ENCODE data around the gene ELMOD3.
"Not testable (repeated sequence)": the region's sequence is repeated elsewhere in the genome, so short reads cannot be mapped to it uniquely, and the experiment has no call there.

Gene ELMOD3

DNA sequence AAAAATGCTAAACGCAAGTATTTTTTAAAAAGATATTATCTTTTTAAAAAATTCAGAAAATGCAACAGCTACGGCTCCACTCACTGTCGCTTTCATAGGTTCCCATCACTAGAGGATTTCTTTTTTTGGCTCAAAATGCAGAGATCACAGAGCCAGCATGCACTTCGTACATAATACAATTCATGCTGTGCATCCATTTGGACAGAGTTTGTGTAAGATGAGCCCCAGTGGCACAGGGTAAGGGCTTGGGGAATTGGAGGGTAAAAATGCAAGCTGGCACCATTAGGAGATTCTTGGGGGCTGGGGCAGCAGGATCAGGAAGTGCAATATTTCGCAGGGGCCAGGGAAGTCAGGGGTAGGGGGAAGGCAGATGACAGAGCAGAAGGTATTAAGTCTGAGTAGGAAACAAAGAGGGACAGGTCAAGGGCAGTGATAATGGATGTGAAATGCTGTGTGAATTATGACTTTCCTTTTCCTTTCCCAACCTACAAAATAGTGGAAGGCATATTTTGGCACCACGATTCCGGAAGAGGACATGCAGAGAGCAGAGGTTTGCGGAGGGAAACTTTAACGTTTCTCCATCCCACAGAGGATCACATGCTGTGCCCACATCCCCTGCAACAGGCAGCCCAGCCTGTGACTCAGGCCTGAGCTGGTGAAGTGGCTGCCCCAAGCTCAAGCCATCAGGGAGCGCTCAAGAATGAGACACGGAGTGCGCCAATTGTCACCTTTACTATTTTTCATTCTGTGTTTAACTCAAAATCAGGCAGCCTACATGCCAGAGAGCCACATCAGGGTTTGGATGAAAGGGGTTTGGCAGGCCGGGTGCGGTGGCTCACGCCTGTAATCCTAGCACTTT lies 50.9 kb downstream of the ELMOD3 start:
- no peak for DNase-seq

DNA sequence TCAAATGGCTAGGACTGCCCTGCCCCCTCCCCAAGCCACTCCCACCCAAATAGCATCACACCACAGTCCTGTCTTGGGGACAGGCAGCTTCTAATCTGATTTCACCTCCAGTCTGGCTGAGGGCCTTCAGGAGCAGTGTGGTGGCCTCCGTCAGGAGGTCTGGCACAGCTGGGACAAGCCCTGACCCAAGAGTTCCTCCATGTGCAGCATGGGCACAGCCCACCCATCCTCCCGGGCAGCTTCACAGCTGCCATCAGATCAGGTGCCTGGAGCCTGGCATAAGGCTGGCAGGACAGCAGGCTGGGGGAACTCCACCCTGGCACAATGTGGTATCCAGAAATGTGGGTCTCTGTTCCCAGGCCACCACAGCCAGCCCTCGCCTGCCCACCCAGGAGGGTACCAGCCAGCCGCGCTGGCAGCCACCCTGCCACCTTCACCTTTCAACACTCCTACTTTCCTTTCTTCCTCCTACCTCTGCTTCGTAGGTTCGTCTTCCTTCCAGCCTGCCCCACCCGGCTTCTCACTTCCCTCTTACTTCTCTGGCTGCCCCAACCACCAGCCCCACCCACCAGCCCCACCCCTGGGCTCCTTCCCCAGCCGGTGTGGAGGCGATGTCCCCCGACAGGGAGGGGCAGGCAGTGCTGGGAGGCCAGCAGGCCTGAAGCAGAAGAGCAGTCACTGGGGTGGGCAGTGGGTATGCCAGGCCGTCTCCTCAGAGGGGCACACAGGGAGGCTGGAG lies 55.4 kb downstream of the ELMOD3 start, which contains the start of gene CAPG:
Gene CAPG, minus strand, starts transcription at position 522 of the 739 bp plus-strand sequence. CDS start 8,221 bp downstream, outside the sequence.
- DNase-seq = no peak

DNA sequence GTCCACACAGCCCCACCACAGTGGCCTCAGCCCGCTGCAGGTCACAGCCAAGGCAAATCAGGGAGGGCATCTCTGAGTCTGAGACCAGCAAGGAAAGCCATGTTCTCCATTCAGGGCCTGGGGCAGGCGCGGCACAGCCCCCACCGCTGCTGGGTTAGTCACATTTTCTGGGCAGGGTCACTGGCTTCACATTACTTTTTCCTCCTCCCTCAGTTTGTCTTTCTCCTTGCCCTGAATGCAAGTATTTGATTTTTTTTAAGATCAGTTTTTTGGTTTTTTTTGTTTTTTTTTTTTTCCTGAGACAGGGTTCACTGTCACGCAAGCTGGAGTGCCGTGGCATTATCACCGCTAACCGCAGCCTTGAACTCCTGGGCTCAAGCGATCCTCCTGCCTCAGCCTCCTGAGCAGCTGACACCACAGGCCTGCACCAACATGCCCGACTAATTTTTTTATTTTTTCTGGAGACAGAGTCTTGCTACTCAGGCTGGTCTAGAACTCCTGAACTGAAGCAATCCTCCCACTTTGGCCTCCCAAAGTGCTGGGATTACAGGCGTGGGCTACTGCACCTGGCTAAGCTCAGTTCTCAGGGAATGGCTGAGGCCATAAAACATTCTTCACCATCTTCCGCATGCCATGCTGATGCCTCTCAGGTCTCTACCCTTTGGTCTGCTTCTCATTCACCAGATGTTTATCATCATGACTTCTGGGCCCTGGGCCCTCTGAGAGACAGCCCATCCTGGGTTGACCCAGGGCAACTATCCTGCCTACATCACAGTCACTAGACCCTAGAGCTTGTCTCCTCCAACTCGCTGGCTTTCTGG lies 56.2 kb downstream of the ELMOD3 start:
- DNase-seq = no peak

DNA sequence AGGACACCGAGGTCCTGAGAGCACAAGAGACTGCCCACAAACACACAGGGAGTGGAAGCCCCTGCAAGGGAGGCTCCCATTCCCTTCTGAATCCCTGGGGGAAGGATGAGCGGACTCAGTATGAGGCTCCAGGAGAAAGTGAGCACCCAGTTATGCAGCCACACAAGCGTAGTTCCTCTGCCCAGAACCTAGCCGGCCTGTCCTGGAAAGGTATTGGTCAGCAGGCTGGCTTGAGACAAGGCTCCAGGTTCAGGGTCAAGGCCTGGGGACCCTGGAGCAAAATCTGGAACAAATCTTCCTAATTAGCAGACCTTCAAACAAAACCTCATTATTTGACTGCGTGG lies 56.8 kb downstream of the ELMOD3 start:
- DNase-seq = no peak

DNA sequence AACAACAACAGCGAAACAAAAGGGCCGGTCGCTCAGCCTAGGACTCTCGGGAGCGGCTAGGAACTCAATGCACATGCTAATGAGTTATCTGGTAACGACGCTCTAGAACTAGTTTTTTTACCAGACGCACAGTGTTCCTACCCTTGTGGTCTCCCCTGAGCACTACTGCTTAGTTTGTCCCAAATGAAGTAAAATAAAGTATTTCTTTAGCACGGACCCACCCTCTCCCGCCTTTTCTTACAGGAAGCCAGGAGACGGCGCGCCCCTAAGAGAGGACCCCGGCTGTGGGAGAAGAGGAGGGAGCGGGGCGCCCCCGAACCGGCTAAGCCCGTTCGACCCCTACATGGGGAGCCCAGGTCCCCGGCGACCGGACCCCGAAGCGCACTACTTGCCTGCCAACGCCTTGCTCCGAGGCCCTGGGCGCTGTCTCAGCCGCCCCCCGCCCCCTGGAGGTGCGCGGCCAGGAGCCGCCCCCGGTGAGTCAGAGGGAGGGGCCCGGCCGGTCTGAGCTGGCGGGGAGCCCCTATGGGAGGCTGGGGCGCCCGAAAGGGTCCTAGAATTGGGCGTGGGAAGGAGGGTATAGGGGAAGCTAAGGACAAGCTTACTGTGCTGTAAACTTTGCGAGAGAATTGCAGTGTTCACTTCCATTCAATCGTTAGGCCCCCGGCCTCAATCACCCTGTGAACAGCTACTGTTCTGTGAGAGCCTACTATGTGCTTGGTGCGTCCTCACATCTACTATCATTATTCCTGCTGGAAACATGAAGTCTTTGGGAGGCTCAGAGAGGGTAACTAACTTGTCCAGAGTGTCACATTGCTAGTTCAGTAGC lies 59.2 kb downstream of the ELMOD3 start:
- DNase-seq = no peak

DNA sequence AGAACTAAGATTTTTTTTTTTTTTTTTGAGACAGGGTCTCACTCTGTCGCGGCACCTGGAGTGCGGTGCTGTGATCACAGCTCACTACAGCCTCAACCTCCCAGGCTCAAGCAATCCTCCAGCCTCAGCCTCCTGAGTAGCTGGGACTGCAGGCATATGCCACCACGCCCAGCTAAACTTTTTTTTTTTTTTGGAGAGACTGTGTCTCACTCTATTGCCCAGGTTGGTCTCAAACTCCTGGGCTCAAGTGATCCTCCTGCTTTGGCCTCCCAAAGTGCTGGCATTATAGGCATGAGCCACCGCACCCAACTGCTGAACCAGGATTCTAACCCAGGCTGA lies 59.8 kb downstream of the ELMOD3 start:
- not testable (repeated sequence) for DNase-seq

DNA sequence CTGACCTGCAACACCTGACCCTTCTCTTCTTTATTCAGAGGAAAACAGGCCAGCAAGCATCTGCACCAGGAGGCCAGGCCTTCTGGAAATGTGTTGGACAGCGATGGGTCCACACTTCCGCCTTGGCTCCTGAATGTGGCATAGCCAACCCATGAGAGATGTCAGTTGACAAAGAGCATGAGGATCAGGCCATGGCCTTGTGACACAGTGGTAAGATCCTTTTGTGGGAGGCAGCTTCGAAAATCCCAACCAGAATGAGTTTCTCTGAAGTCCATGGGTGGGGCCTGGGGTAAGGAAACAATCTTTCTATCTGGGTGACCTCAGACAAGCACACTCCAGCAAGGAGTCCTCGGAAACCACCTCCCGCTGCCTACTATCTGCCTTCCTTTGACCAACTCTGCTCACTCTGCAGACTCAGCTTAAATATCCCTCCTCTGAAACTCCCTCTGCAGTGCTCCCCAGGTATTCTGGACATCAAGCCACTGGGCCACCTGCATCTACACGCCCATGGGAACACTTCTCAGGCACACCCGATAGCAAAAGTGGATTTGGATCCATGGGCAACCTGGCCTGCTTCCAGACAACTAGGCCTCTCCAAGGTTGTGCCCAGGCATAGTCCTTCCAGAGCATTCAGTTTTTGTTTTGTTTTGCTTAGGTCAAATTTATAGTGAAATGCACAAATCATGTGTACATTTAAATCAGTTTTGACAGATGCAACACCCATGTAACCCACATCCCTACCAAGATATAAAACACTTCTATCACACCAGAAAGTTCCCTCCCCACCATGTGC lies 60.4 kb downstream of the ELMOD3 start:
- DNase-seq = no peak

DNA sequence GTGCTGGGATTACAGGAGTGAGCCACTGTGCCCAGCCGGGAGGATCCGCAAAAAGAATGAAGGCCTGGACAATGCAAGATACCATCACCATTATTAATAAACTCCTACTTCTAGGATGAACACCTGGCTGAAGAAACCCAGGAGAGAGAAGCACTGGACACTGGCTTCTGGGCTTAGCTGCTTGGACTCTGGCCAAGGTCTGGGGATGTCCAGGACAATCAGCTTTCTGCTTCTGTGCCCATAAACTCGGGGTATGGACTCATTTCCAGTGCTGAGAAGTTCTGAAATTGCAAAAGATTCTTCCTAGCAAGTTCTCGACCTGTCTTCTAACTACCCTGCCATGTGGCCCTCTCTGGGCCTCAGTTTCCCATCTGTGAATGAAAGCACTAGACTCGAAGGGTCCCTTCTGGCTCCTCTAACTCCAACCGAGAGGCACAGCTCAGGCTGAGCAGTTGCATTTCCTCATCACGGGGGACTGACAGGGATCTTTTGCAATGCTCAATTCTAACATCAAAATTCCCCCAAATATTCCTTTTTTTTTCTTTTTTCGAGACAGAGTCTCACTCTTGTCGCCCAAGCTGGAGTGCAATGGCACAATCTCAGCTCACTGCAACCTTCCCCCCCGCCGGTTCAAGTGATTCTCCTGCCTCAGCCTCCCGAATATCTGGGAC lies 61.5 kb downstream of the ELMOD3 start:
- DNase-seq = no peak

DNA sequence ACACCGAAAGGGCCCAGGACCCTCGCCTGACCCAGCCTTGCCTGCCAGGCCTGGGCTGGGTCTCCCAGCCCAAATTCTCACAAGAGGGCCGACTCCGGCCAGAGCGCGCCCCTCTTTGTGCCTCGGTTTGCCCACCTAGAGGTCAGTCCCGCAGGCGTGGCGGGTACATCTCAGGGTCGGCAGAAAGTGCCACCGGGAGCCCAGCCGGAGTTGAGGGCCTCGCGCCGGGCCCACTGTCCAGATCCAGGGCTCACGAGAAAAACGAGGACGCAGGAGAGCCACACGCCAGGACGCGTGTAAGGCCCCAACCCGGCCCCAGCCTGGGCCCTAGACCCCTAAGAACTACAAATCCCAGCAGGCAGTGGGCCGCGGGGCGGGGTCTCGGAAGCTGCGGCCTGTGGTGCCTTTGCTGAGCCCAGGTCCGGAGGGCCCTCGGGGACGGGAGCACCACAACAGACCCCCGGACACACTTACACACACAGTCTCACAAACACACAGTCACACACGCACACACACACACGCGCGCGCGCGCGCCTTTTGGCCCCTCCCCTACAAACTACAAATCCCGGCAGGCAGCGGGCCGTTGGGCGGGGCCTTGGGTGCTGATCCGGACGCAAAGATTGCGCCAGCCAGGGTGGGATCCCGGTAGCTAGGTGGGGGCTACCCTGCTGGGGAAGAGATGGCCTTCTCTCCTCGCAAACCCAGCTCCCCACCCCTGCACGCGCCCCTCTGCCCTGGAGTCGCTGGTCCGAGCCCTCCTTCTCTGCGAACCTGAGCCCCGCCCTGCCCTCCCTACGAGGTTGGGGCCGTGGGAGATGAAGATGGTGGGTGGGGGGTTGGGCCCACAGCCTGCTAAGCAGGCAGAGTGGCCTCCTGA lies 63.8 kb downstream of the ELMOD3 start, which contains the start of gene SH2D6:
Gene SH2D6, plus strand, starts transcription at position 583 of the 877 bp plus-strand sequence. CDS start 10,752 bp downstream, outside the sequence.
- peak; percentile 73 for DNase-seq

DNA sequence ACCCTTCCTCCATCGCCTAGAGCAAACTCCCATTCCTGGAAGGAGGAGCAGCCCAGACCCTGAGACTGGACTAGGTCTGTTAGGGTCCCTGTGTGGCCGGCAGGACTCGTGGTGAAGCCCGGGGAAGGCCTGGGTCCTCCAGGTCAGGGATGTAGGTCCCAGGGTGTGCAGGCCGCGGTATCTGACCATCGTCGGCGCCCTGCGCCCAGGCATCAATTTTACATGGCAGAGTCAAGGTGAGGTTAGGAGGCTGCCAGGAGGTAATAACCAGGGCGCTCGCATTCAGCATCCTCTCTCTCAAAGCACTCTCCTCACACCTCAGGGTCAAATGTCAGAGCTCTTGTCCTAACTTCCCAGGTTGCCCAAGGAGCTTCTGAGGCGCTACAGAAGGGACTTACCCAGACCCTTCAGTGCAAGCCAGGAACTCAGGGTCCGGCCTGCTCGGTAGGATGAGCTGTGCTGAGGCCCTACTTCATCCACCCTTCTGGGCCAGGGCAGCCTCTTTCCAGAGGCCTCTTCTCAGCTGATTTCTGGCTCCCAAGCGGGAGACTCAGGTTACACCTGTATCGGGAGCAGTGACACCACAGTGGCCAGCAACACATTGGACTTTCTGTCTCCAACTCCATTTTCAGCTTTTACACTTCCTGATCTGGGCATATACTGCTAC lies 64.6 kb downstream of the ELMOD3 start:
- no peak for DNase-seq

DNA sequence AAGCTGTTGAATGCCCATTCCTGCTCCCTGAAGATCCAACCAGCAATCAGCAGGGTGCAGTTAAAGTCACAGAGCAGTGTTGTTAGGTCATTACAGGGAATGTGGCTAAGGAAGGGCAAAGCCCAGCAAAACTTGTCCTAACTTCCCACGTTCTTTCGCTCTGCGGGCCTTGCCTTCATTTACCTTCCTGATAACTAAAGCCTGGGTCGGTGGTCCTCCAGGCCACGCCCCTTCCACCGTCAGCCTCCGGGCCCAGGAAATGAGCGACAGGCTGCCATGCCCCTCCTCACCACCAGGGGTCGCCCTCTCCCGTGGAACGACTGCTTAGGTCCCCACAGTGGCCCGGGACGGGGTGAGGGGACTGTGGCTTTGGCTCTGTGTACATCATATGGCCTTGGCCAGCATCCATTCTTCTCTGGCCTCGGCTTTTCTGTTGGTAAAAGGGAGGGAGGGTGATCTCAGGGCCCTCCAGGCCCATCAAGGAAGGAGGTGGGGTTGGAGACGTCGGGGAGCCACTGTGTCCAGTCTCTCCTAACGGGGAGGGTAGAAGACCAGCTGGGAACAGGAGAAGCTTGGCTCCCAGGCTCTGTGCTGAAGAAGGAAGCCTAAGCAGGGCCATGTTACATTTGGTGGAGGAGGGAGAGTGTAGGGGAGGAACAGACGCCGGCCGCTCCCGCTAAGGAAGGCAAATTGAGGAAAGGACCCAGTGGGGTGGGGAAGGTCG lies 66.1 kb downstream of the ELMOD3 start:
- DNase-seq = peak; percentile 67

DNA sequence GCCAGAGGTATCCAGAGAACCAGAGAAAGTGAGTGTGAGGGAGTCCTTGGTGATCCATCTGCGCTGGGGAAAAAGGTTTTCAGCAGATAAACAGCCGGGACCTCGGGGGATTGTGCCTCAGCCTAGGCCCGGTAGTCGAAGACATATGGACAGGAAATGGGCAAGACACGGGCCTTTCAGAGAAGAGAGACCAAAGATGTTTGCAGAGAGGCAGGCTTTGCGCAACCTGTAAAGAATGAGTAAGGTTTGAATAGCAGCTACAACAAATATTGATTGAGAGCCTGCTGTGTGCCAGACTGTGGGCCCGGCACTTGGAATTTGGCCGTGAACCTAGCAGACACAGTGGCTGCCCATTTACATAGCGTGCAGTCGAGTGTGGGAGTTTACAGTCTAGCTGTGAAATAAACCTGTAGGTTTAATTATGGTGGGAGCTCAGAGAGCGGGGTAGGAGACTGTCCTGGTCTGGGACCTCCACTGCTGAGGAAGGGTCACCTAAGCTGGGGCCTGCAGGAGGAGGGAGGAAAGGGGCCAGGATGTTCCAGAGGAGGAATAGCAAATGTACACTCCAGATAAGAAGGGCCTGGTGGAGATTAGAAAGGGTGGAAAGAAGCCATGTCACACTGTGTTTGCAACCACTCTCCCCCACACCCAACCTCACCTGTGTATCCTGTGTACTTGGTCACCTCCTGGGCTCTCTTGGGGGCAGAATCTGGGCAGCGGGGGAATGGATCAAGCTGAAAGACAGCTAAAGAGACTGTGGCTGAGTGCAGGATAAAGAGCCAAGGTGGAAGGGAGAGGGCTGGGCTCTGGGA lies 66.9 kb downstream of the ELMOD3 start:
- peak; percentile 57 for DNase-seq

DNA sequence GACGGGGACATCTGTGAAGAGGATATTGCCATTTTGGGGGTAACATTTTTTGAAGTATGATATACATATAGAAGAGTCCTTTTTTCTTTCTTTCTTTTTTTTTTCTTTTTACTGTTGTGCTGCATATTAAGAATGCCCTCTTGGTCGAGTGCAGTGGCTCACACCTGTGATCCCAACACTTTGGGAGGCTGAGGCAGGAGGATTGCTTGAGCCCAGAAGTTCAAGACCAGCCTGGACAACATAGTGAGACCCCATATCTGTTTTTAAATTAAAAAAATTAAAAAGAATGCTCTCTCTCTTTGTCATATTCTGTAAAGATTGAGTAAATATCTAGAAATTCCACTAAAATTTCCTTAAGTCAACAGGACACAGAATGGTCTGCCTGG lies 67.5 kb downstream of the ELMOD3 start:
- no peak for DNase-seq

DNA sequence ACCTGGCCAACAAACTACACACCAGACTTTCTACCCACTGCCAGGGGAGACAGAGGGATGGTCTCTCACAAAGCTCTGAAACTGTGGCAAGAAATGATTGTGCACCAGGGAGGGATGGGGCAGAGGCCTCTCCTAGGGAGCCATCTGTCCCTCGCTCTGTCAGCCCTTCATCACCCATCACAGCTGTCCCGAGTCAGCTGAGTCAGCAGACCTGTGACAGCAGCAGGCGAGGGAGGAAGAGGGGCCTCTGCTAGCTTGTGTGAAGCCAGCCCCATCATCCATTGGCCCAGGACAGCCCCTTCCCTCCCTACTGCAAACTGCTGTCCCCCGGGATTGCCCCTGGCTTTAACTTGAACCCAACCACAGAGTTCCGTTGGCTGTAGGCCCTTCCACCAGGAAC lies 69.0 kb downstream of the ELMOD3 start:
- DNase-seq = no peak

DNA sequence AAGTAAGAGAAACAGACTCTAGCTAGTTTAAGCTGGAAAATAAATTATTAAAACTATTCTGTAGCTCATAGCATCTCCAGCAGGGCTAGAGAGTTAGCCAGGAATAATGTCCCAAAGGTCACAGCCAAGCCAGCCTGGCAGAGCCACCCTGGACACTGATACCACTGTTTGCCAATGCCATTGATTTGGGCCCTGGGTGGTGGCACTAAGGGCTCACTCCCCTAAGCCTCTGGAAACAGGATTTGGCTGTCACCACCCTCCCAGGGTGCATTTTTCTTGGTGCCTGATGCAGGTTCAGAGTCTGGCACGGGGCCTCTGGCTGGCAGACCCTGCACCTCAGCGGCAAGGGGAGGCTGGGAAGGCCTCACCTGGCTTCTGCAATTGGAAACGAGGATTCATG lies 71.0 kb downstream of the ELMOD3 start:
- DNase-seq = no peak

DNA sequence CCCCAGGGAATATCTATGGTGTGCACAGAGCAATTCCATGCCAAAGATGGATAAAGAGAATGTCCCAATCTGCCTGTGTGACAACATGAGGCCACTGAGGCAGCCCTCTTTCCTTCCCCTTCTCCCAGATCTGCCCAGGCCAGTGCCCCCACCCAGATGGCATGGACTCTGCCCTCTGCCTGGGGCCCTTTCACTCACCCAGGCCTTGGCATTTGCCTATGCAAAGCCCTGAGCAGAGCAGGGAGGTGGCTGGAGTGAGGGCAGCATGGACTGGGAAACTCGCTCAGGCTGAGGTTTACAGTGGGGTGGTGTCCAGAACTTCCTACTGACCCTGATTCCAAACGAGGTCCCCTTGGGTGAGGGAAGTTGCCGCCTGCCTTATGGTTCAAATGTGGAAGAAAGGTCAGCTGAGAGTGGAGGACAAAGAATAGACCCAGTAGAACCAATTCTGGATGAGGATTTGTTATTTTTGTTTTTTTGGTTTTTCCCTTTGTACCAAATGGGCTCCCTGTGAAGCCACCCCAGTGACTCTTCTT lies 72.8 kb downstream of the ELMOD3 start:
- DNase-seq = no peak

DNA sequence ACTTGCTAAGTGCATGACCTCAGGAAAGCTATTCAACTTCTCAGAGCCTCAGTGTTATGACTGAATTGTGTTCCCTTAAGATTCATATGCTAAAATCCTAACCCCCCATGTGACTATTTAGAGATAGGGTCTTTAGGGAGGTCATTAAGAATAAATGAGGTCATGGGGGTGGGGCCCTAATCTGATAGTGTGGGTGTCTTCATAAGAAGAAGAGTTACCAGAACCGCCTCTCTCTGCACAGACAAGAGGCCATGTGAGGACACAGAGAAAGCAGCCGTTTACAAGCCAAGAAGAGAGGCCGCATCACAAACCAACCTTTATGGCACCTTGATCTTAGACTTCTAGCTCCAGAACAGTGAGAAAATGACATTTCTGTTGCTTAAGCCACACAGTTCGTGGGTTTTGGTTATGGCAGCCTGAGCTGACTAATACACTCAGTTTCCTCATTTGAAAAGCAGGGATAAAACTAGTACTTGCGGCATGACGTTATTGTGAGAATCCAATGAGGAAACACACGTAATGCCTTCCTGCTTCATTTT lies 73.8 kb downstream of the ELMOD3 start:
- no peak for DNase-seq

Data from NCI-H774 (cell line).